ENCODE data around the gene DOK6. TPM values are rescaled to one million over a fixed set of nuclear protein-coding genes. Genes with fewer than 3 reads are reported as not detected.

The DOK6 gene
- total and polyA plus RNA-seq, 2 donors (not counting 1 experiment from before 2014, with no cell fraction given), result not detected

GRCh38 chr18:69838003-69838402 lies 437.3 kb downstream of the DOK6 start:
- H4K20me1 ChIP-seq (ENCODE audit: control insufficient read depth, insufficient read depth, low read length, poor library complexity, severe bottlenecking), result no peaks in the 10 kb centered on the region
- Mint-ChIP-seq H3K4me3 (no peak overlapping the region), H3K4me1 (no peaks in the 10 kb centered on the region), H3K27me3 (peaks cover 4% of the 10 kb centered on the region), H3K9me3 (ENCODE audit: insufficient read depth) (no peaks in the 10 kb centered on the region), H3K27ac (no peak overlapping the region)
- H2AFZ ChIP-seq (ENCODE audit: insufficient read depth, low read depth, low read length, poor library complexity, severe bottlenecking), result no peak overlapping the region
- no peak for DNase-seq
- ATAC-seq (ENCODE audit: low read depth), result no peak
- H3K79me2 ChIP-seq (ENCODE audit: control insufficient read depth, insufficient read depth, low read length), result no peaks in the 10 kb centered on the region
- H3K4me1 ChIP-seq (ENCODE audit: control insufficient read depth in 2 of 2, insufficient read depth in 2 of 2, low read length in 2 of 2), result no peaks in the 10 kb centered on the region
- no peak overlapping the region for H3K9ac ChIP-seq (ENCODE audit: low read length)
- no peaks in the 10 kb centered on the region for H3K27me3 ChIP-seq (replicated peaks in 1 of 4; ENCODE audit: control extremely low read depth in 1 of 4, control insufficient read depth in 3 of 4, insufficient read depth in 4 of 4, low read length in 3 of 4)
- peaks cover 0 to 4% (median 0%) of the 10 kb centered on the region in 3 donors for H3K9me3 ChIP-seq (ENCODE audit: control extremely low read depth in 1 of 3, control insufficient read depth in 2 of 3, insufficient read depth in 1 of 3, low read length in 2 of 3)
- no peak overlapping the region for H3K27ac ChIP-seq (ENCODE audit: low read length in 2 of 2)
- intact Hi-C loops (cut with micrococcal nuclease), result no loop called here
- ChIA-PET CTCF (no interaction called here), POLR2A (no interaction called here)
- no peaks in the 10 kb centered on the region for H3K36me3 ChIP-seq (replicated peaks in 1 of 2; ENCODE audit: control extremely low read depth in 1 of 2, control insufficient read depth in 1 of 2, extremely low read depth in 1 of 2, insufficient read depth in 2 of 2, low read length in 1 of 2)
- no peak overlapping the region for H3K4me3 ChIP-seq (ENCODE audit: control extremely low read depth in 1 of 5, extremely low read depth in 1 of 5, insufficient read depth in 1 of 5, low read depth in 2 of 5, low read length in 4 of 5)
- no CpG with 5 or more reads among the region's 1 CpG for WGBS (ENCODE audit: insufficient coverage)
- H3K4me2 ChIP-seq (replicated peaks; ENCODE audit: low read depth, low read length, poor library complexity, severe bottlenecking), result no peak overlapping the region
- TF ChIP-seq, protein P1, sequence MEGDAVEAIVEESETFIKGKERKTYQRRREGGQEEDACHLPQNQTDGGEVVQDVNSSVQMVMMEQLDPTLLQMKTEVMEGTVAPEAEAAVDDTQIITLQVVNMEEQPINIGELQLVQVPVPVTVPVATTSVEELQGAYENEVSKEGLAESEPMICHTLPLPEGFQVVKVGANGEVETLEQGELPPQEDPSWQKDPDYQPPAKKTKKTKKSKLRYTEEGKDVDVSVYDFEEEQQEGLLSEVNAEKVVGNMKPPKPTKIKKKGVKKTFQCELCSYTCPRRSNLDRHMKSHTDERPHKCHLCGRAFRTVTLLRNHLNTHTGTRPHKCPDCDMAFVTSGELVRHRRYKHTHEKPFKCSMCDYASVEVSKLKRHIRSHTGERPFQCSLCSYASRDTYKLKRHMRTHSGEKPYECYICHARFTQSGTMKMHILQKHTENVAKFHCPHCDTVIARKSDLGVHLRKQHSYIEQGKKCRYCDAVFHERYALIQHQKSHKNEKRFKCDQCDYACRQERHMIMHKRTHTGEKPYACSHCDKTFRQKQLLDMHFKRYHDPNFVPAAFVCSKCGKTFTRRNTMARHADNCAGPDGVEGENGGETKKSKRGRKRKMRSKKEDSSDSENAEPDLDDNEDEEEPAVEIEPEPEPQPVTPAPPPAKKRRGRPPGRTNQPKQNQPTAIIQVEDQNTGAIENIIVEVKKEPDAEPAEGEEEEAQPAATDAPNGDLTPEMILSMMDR (IDR thresholded peaks at IDR 0.05), result no peak
- no peak for TF ChIP-seq EZH2 (IDR thresholded peaks at IDR 0.05; ENCODE audit: borderline replicate concordance, insufficient read depth, low read depth, low read length, poor library complexity, severe bottlenecking)

DNA sequence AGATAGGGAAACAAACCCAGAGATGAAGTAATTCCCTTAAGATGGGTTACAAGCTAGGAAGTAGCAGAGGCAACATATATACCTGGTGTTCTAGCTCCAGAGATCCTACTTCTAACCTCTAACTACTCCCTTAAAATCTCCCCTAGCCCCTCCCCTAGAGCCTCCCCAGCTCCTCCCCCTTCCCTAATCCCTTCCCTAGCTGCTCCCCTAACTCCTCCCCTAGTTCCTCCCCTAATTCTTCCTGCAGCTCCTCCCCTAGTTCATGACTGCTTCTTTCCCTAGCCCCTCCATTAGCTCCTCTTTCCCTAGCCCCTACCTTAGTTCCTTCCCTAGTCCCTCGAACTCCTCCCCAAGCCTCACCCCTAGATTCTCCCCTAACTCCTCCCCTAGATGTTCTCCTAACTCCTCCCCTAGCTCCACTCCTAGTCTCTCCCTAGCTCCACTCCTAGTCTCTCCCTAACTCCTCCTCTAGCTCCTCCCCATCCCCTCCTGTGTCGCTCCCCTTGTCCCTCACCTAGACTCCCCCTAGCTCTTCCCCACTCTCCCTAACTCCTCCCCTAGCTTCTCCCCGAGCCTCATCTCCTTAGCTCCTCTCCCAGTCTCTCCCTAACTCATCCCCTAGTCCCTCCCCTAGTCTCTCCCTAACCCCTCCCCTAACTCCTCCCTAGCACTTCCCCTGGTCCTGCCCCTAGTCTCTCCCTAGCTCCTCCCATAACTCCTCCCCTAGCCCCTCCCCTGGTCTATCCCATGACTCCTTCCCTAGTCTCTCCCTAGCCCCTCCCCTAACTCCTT lies 438.1 kb downstream of the DOK6 start:
- ATAC-seq (ENCODE audit: low read depth), result no peak

More for the DNA sequence above, 438.1 kb downstream of the DOK6 start:
- no peaks in the 10 kb centered on the region for H3K36me3 ChIP-seq (replicated peaks in 1 of 2; ENCODE audit: control extremely low read depth in 1 of 2, control insufficient read depth in 1 of 2, extremely low read depth in 1 of 2, insufficient read depth in 2 of 2, low read length in 1 of 2)
- Mint-ChIP-seq H3K27ac (no peak overlapping the region), H3K4me3 (no peak overlapping the region), H3K4me1 (no peaks in the 10 kb centered on the region), H3K27me3 (peaks cover 4% of the 10 kb centered on the region), H3K9me3 (ENCODE audit: insufficient read depth) (no peaks in the 10 kb centered on the region)
- peak overlapping the region; percentile 28 for H2AFZ ChIP-seq (ENCODE audit: insufficient read depth, low read depth, low read length, poor library complexity, severe bottlenecking)
- H3K27me3 ChIP-seq (replicated peaks in 1 of 4; ENCODE audit: control extremely low read depth in 1 of 4, control insufficient read depth in 3 of 4, insufficient read depth in 4 of 4, low read length in 3 of 4), result no peaks in the 10 kb centered on the region
- no peak overlapping the region for H3K9ac ChIP-seq (ENCODE audit: low read length)
- no peak overlapping the region for H3K4me3 ChIP-seq (ENCODE audit: control extremely low read depth in 1 of 5, extremely low read depth in 1 of 5, insufficient read depth in 1 of 5, low read depth in 2 of 5, low read length in 4 of 5)
- intact Hi-C loops (cut with micrococcal nuclease), result no loop called here
- 90% methylated on average over 3 of the region's 3 CpGs for WGBS (ENCODE audit: insufficient coverage)
- H3K9me3 ChIP-seq (ENCODE audit: control extremely low read depth in 1 of 3, control insufficient read depth in 2 of 3, insufficient read depth in 1 of 3, low read length in 2 of 3), result peaks cover 0 to 4% (median 0%) of the 10 kb centered on the region in 3 donors
- no peaks in the 10 kb centered on the region for H3K4me1 ChIP-seq (ENCODE audit: control insufficient read depth in 2 of 2, insufficient read depth in 2 of 2, low read length in 2 of 2)
- H4K20me1 ChIP-seq (ENCODE audit: control insufficient read depth, insufficient read depth, low read length, poor library complexity, severe bottlenecking), result no peaks in the 10 kb centered on the region
- no peaks in the 10 kb centered on the region for H3K79me2 ChIP-seq (ENCODE audit: control insufficient read depth, insufficient read depth, low read length)
- no peak for DNase-seq
- ChIA-PET POLR2A (no interaction called here), CTCF (no interaction called here)
- no peak overlapping the region for H3K27ac ChIP-seq (ENCODE audit: low read length in 2 of 2)
- no peak overlapping the region for H3K4me2 ChIP-seq (replicated peaks; ENCODE audit: low read depth, low read length, poor library complexity, severe bottlenecking)
- no peak for TF ChIP-seq EZH2 (IDR thresholded peaks at IDR 0.05; ENCODE audit: borderline replicate concordance, insufficient read depth, low read depth, low read length, poor library complexity, severe bottlenecking)
- TF ChIP-seq, protein P1 (IDR thresholded peaks at IDR 0.05), result no peak

Data from B cell (primary cell).